Stimulated activated naive B cell treated with anti-CD40 and anti-IgM and Interleukin-4, amounts not matched to agents 10 μg/mL and 1 μg/mL and 100 μg/mL, for 72 hours (primary cell): Measurements from ENCODE around the gene GAB2.

Source experiments
- ATAC-seq, 2 donors: fragments of 150-1000 bp; cut with Tn5 transposase; replicated peaks; 2 replicates each; pipeline ENCODE4 v1.10.0; 2021; ENCODE audit warnings: moderate library complexity in 1 of 2
- DNase-seq: peaks from one replicate; pipeline ENCODE4 v3.0.0; 2021
- H3K27ac Mint-ChIP-seq: one replicate; pipeline ENCODE4 v1.8.0; 2022; ENCODE audit warnings: mild to moderate bottlenecking, mixed read lengths
- H3K27me3 Mint-ChIP-seq, 2 donors: one replicate each; pipeline ENCODE4 v1.8.0; 2022; ENCODE audit warnings: mixed read lengths in 2 of 2
- H3K36me3 Mint-ChIP-seq, 2 donors: one replicate each; pipeline ENCODE4 v1.8.0; 2022; ENCODE audit warnings: mixed read lengths in 2 of 2, mild to moderate bottlenecking in 1 of 2
- H3K4me1 Mint-ChIP-seq, 2 donors: one replicate each; pipeline ENCODE4 v1.8.0; 2022; ENCODE audit warnings: mixed read lengths in 2 of 2, mild to moderate bottlenecking in 1 of 2
- H3K4me3 Mint-ChIP-seq, 2 donors: one replicate each; pipeline ENCODE4 v1.8.0; 2022; ENCODE audit warnings: mild to moderate bottlenecking in 2 of 2, mixed read lengths in 2 of 2, moderate library complexity in 1 of 2
- H3K9me3 Mint-ChIP-seq, 2 donors: one replicate each; pipeline ENCODE4 v1.8.0; 2022; ENCODE audit warnings: mixed read lengths in 2 of 2, mild to moderate bottlenecking in 1 of 2

Gene GAB2

DNA sequence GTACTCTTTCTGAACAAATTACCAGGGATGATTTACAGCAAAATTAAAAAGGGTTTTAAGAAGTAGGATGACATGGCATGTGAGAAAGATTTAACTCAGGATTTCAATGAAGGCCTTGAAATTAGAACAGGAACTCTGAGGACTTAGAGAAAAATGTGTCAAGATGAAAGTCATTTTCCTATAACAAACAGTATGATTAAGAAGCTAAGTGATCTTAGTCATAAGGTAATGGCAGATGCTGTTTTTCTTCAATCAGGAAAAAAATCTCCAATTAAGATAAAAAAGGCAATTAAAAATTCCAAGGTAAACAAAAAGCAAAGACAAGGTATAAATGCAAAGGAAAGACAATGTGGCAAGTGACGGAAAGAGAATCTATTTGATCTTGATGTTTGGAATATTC, 73.5 kb downstream of the GAB2 start:
- Mint-ChIP-seq H3K4me1 (peaks cover 10 to 40% of the 10 kb centered on the region in 2 donors), H3K27ac (no peak overlapping the region), H3K4me3 (no peak overlapping the region), H3K36me3 (peaks cover 0 to 3% of the 10 kb centered on the region in 2 donors), H3K9me3 (no peaks in the 10 kb centered on the region), H3K27me3 (no peaks in the 10 kb centered on the region)
- ATAC-seq (no peak), DNase-seq (no peak)

DNA sequence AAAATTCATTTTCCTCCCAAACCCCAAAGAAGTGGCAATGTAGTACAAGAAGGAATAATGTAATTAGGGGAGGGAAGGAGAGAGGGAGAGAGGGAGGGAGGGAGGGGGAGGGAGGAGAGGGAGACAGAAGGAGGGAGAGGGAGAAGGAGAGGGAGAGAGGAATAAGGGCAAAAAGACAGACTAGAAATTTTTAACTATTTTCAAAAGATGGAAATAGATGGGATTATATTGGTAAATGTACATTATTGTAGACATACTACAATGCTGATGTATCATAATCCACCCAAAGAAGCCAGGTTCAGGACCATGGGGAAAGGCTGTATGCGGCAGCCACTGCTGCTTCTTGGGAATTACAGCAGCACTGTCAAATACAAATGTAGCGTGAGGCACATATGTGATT, 74.3 kb downstream of the GAB2 start:
- Mint-ChIP-seq H3K4me3 (no peak overlapping the region), H3K4me1 (peaks cover 7 to 34% of the 10 kb centered on the region in 2 donors), H3K27me3 (no peaks in the 10 kb centered on the region), H3K36me3 (peaks cover 0 to 3% of the 10 kb centered on the region in 2 donors), H3K9me3 (no peaks in the 10 kb centered on the region), H3K27ac (no peak overlapping the region)
- DNase-seq (no peak), ATAC-seq (no peak)

DNA sequence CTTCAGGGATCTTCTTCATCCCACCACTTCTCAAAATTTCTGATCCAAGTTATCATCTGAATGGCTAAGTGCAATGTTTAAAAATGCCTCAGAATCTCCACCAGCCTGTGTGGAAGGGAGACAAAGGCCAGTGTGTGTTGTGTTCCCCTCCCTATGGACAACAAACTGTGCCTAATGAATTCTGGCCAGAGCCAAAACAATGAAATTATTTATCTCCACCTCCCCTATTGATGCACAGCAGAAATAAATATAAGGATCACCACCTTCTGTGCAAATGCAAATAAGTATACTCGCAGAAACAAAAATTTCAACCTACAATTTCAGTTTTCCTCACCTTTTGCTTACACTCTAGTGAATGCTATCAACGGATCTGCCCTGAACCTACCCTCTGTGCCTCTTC, 75.8 kb downstream of the GAB2 start:
- ATAC-seq (no peak), DNase-seq (no peak)
- Mint-ChIP-seq H3K4me3 (no peak overlapping the region), H3K9me3 (no peaks in the 10 kb centered on the region), H3K36me3 (peaks cover 0 to 3% of the 10 kb centered on the region in 2 donors), H3K27me3 (no peaks in the 10 kb centered on the region), H3K4me1 (peaks cover 11 to 38% of the 10 kb centered on the region in 2 donors), H3K27ac (no peak overlapping the region)

DNA sequence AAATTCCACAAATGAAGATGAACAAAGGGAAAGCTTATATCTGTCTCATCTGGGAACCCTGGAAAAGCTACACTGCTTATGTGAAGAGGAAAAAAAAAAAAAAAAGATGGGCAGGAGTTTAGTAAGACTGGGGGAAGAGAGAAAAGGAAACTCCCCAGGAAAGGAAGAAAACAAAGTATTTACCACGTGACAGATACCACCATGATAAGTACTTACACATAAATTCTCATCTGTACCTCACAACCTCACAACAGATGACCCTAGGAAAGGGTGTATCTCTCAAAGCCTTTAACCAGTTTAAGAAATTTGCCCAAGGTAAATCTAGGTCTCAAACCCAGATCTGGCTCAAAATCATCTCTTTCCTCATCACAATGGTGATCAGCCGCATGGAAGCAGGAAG, 77.1 kb downstream of the GAB2 start:
- DNase-seq (no peak), ATAC-seq (no peak)
- H3K9me3 Mint-ChIP-seq = peaks cover 0 to under 1% of the 10 kb centered on the region in 2 donors
- H3K27me3 Mint-ChIP-seq = no peaks in the 10 kb centered on the region
- no peak overlapping the region for H3K27ac Mint-ChIP-seq
- peaks cover 11 to 42% of the 10 kb centered on the region in 2 donors for H3K4me1 Mint-ChIP-seq
- no peak overlapping the region for H3K4me3 Mint-ChIP-seq
- H3K36me3 Mint-ChIP-seq = peaks cover 1 to 3% of the 10 kb centered on the region in 2 donors

DNA sequence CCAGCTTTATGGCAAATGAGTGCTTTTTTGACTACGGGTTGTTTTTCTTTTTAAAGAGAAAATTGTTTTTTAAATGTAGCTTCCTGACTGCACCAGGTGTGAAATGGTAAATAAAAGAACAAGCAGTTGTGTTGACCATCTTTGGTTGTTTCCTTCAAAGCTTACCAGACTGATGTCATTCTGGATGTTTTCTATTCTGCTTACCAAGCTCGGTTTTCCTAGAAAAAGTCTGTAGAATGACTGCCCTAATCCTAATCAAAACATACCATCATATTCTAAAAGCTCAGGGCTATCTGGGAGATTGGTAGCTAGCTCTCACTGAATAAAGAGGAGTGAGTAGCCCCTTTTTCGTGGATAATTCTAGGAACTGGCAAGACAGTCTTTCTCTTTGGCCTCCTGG, 77.7 kb downstream of the GAB2 start:
- H3K4me1 Mint-ChIP-seq = peaks cover 11 to 48% of the 10 kb centered on the region in 2 donors
- no peak for DNase-seq
- H3K9me3 Mint-ChIP-seq = peaks cover 0 to 4% of the 10 kb centered on the region in 2 donors
- H3K27ac Mint-ChIP-seq = no peak overlapping the region
- peaks cover 3 to 5% of the 10 kb centered on the region in 2 donors for H3K36me3 Mint-ChIP-seq
- ATAC-seq = no peak
- H3K27me3 Mint-ChIP-seq = no peaks in the 10 kb centered on the region
- no peak overlapping the region for H3K4me3 Mint-ChIP-seq

DNA sequence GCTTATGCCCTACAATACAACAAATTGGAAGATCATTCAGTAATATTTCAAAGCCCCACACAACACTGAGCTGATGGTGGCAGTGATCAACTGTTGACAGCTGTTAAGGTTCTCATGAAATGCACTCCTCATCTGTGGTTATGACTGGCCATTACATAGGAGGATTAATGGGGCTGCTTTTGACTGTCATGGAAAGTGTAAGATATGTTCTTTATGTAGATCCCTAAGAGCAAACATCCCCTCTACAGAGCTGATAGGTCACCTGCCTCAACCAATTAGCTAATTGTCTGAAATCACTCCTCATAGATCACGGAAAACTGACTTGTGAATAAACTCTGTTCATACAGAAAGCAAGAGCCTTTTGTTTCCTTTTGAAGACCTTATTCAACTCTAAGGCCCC, 78.1 kb downstream of the GAB2 start:
- H3K27ac Mint-ChIP-seq = peak overlapping the region; percentile 22
- no peak for DNase-seq
- peaks cover 14 to 49% of the 10 kb centered on the region in 2 donors for H3K4me1 Mint-ChIP-seq
- peak; percentile 69 to 73 for ATAC-seq
- H3K4me3 Mint-ChIP-seq = no peak overlapping the region
- H3K36me3 Mint-ChIP-seq = peaks cover 3 to 7% of the 10 kb centered on the region in 2 donors
- H3K9me3 Mint-ChIP-seq = peaks cover 0 to 4% of the 10 kb centered on the region in 2 donors
- no peaks in the 10 kb centered on the region for H3K27me3 Mint-ChIP-seq

DNA sequence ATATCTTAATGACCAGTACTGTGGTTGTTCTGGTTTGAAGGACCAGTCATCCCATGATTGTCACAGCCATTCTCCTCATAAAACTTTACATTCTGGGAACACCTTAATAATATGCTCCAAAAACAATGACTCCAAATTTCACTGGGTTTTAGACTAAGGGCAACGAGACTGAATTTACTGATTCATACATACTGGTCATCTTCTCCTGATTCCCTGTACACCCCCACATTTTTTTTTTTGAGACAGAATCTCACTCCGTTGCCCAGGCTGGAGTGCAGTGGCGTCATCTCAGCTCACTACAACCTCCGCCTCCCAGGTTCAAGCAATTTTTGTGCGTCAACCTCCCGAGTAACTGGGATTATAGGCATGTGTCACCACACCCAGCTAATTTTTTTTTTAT, 78.9 kb downstream of the GAB2 start:
- Mint-ChIP-seq H3K4me3 (no peak overlapping the region), H3K27me3 (no peaks in the 10 kb centered on the region), H3K27ac (peak overlapping the region; percentile 25), H3K36me3 (peaks cover 3 to 7% of the 10 kb centered on the region in 2 donors), H3K4me1 (peaks cover 17 to 43% of the 10 kb centered on the region in 2 donors), H3K9me3 (peaks cover 0 to 4% of the 10 kb centered on the region in 2 donors)
- DNase-seq (no peak), ATAC-seq (no peak)

DNA sequence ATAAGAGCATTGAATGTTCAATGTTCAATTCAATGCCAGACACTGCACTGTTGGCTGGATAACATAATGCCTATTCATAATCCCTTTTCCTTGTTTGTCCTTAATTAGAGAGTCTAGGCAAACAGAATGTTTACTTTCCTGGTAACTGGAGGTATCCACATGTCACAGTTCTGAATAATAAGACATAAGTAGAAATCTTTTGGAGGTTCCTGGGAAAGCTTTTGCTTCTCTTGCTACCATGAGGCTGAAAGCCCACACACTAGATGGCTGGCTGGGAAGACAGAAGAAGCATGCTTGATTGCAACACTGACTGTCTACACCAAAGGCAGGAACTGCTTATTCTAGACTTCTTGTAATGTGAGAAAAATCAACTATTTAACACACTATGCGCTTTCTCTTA, 79.5 kb downstream of the GAB2 start:
- Mint-ChIP-seq H3K27ac (no peak overlapping the region), H3K4me1 (peaks cover 18 to 47% of the 10 kb centered on the region in 2 donors), H3K27me3 (no peaks in the 10 kb centered on the region), H3K36me3 (peaks cover 3 to 7% of the 10 kb centered on the region in 2 donors), H3K9me3 (peaks cover 0 to 4% of the 10 kb centered on the region in 2 donors), H3K4me3 (no peak overlapping the region)
- no peak for DNase-seq
- no peak for ATAC-seq

DNA sequence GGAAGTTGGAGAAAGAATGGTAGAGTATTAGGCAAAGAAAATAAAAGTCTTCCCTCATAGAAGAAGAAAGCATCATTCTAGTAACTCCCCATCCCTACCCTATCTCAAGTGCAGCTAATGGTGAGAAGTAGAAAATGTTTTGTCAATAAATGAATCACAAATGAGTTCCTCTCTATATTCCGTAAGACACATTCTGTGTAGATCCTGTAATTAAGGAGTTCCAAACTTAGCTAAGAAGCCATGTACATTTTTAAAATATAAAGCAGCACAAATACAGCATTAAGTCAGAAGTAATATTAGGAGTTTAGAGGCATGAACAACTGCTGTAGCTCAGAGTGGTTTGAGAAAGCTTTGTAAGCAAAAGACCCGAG, 80.1 kb downstream of the GAB2 start:
- Mint-ChIP-seq H3K36me3 (peaks cover 3 to 7% of the 10 kb centered on the region in 2 donors), H3K4me1 (peaks cover 19 to 53% of the 10 kb centered on the region in 2 donors), H3K9me3 (peaks cover 0 to 4% of the 10 kb centered on the region in 2 donors), H3K4me3 (no peak overlapping the region), H3K27ac (no peak overlapping the region), H3K27me3 (no peaks in the 10 kb centered on the region)
- ATAC-seq (no peak), DNase-seq (no peak)

DNA sequence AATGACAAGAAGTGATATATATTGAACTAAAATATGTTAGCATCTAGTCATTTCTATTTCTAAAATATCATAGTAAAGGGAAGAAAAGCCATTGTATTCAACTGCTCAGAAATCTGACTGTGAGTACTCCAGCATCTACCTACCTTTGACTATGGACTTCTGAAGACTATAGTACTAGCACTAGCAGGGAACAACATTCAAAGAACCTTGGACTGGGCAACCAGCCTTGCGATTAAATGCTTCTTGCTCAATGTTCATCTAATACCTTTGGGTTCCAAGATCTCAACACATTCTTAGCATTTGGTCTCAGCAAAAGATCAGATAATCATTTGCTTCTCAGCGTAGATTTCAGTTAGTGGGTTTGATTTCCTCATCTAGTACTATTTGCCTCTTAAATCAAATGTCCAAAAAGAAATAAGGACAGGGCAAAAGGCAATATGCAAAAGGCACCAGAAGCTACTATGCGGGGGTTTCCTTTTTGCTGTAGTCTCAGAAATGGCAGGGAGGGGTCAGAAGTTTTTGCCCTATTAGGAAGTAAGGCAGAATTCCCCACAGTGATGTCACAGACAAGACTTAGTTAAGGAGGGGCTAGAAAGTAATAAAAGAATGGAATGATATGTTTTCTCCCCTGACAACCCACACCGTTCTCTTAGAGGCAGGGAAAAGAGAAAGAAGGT, 80.6 kb downstream of the GAB2 start:
- Mint-ChIP-seq H3K27me3 (no peaks in the 10 kb centered on the region), H3K36me3 (peaks cover 3 to 7% of the 10 kb centered on the region in 2 donors), H3K4me3 (no peak overlapping the region), H3K27ac (no peak overlapping the region), H3K4me1 (peaks cover 24 to 59% of the 10 kb centered on the region in 2 donors), H3K9me3 (peaks cover 0 to 4% of the 10 kb centered on the region in 2 donors)
- DNase-seq (no peak), ATAC-seq (peak in 1 of 2 donors; percentile 46)

DNA sequence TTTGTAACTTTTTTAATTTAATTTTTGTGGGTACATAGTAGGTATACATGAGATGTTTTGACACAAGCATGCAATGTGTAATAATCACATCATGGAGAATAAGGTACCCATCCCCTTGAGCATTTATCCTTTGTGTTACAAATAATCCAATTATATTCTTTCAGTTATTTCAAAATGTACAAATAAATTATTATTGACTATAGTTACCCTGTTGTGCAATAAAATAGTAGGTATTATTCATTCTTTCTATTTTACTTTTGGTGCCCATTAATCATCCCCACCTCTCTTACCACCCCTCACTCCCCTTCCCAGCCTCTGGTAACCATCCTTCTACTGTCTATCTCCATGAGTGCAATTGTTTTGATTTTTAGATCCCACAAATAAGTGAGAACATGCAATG, 83.5 kb downstream of the GAB2 start:
- H3K36me3 Mint-ChIP-seq = peaks cover 3 to 4% of the 10 kb centered on the region in 2 donors
- DNase-seq (no peak), ATAC-seq (no peak)
- H3K9me3 Mint-ChIP-seq = peaks cover 0 to 4% of the 10 kb centered on the region in 2 donors
- no peaks in the 10 kb centered on the region for H3K27me3 Mint-ChIP-seq
- H3K4me1 Mint-ChIP-seq = peaks cover 28 to 58% of the 10 kb centered on the region in 2 donors
- no peak overlapping the region for H3K27ac Mint-ChIP-seq
- H3K4me3 Mint-ChIP-seq = no peak overlapping the region

DNA sequence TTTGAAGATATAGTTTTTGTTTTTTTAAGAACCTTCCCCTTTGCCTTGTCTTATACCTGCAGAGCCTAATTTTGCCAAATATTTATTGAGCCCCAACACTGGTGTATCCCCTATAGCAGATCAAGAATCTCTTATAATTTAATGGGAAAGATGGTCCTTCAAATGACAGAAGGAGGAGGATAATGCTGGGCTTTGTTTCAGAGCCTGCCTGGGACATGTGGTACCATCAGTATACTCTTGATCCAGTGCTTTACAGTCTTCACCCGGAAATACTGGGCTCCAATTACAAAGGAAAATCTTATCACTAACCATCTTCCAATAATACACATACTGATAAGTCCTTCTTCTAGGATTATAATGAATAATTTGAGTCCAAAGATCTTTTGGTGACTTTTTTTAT, 84.7 kb downstream of the GAB2 start:
- no peak for ATAC-seq
- H3K27ac Mint-ChIP-seq = no peak overlapping the region
- H3K27me3 Mint-ChIP-seq = no peaks in the 10 kb centered on the region
- DNase-seq = no peak
- H3K4me3 Mint-ChIP-seq = no peak overlapping the region
- peaks cover 28 to 53% of the 10 kb centered on the region in 2 donors for H3K4me1 Mint-ChIP-seq
- peaks cover 3 to 4% of the 10 kb centered on the region in 2 donors for H3K36me3 Mint-ChIP-seq
- H3K9me3 Mint-ChIP-seq = peaks cover 0 to 4% of the 10 kb centered on the region in 2 donors

DNA sequence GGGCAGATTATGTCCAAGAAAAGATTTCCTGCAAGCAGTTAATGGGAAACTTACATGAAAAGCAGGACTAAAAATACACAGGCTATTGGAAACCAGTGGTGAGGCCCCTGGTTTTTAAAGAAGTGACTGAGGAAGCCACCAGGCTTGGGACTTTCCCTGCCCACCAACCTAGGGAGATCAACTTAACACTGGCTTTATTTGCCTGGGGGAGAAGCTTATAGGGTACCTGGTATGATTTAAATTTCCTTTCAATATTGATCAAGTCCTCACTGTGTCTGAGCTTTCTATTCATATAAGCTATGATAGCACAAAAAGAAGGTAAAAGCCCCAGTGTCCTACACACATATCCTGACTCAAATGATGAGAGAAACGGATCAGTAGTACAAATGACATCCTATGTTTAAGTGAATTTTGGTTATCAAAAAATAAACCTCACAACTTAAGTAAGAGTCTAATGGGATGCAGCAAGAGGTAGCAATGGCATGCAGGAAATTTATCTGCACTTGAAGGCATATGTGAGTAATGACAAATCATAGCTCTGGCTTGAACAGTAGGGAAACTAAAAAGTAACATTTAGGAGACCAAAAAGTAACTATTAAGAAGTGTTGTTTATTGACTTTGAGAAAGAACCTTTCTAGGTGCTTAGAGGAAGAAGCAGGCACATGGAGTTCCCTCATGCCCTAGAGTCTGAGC, 85.3 kb downstream of the GAB2 start:
- Mint-ChIP-seq H3K27ac (peak overlapping the region; percentile 54), H3K27me3 (no peaks in the 10 kb centered on the region), H3K4me1 (peaks cover 26 to 48% of the 10 kb centered on the region in 2 donors), H3K36me3 (peaks cover 3 to 4% of the 10 kb centered on the region in 2 donors), H3K9me3 (peaks cover 0 to 4% of the 10 kb centered on the region in 2 donors), H3K4me3 (peak overlapping the region; percentile 14 to 39)
- no peak for DNase-seq
- peak; percentile 69 to 88 for ATAC-seq

DNA sequence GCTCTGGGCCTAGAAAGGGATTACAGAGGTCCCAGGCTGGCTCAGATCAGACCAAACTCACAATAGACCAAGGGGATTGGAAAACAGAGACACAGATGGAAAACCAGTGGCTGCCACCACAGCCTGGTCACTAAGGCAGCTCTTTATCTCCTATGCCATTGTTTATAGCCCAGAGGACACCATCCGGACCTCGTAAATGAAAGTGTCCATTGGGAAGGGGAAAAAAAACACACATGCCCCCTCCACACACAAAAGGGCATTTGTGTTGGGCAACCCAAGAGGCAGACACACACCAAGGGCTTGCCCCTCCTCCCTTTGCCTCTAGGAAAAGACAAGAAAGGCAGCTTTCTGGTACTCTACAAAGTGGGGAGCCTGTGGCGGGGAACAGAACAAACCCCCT, 85.9 kb downstream of the GAB2 start:
- ATAC-seq = peak; percentile 19 to 20
- peak overlapping the region; percentile 14 to 39 for H3K4me3 Mint-ChIP-seq
- H3K4me1 Mint-ChIP-seq = peaks cover 22 to 47% of the 10 kb centered on the region in 2 donors
- DNase-seq = no peak
- peak overlapping the region; percentile 20 for H3K27ac Mint-ChIP-seq
- H3K9me3 Mint-ChIP-seq = peaks cover 0 to 4% of the 10 kb centered on the region in 2 donors
- peaks cover 3 to 4% of the 10 kb centered on the region in 2 donors for H3K36me3 Mint-ChIP-seq
- no peaks in the 10 kb centered on the region for H3K27me3 Mint-ChIP-seq

DNA sequence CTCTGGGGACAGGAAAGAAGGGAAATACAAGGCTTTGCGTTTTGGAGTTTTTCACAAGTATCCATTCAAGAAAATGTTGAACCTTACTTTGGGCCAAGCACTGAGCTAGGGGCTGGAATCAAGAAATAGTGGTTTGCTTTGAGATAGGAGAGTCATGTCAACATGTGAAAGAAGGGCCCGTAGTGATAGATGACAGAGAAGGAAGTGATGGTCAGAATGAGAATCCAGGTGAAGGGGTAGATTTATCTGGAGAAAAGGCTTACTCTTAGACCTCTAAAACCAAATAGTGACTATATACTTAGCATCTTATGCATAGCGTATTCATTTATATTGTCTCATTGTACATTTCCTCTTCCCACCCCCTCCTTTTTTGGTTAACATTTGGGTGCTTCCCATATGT, 87.3 kb downstream of the GAB2 start:
- Mint-ChIP-seq H3K36me3 (peaks cover under 1 to 3% of the 10 kb centered on the region in 2 donors), H3K9me3 (peaks cover 0 to 2% of the 10 kb centered on the region in 2 donors), H3K4me3 (no peak overlapping the region), H3K4me1 (peaks cover 27 to 55% of the 10 kb centered on the region in 2 donors), H3K27ac (no peak overlapping the region), H3K27me3 (no peaks in the 10 kb centered on the region)
- no peak for DNase-seq
- ATAC-seq = no peak
